Measurements from ENCODE around the gene UPK3BL1.
"Not testable (repeated sequence)": the region's sequence is repeated elsewhere in the genome, so short reads cannot be mapped to it uniquely, and the experiment has no call there.

The UPK3BL1 gene

GRCh38 chr7:102642691-102643090 is at the start of gene UPK3BL1:
TSS of gene UPK3BL1 (minus strand) at chr7:102642791. CDS start at chr7:102642741, 50 bp downstream.
- in situ Hi-C loops (cut with HindIII; ENCODE audit: low pct_ligation_motif_present, low sequenced_read_pairs); H3K36me3 ChIP-seq (replicated peaks); H3K27me3 ChIP-seq (replicated peaks); H3K27ac ChIP-seq; DNase-seq; H3K4me3 ChIP-seq (ENCODE audit: low read depth, low read length): not testable (repeated sequence)

- H3K27me3 ChIP-seq (replicated peaks); H3K27ac ChIP-seq; DNase-seq; H3K36me3 ChIP-seq (replicated peaks); H3K4me3 ChIP-seq (ENCODE audit: low read depth, low read length); in situ Hi-C loops (cut with HindIII; ENCODE audit: low pct_ligation_motif_present, low sequenced_read_pairs): not testable (repeated sequence)
Measured at GRCh38 chr7:102690602-102691001, 48.0 kb upstream of the UPK3BL1 start.

- H3K4me3 ChIP-seq (ENCODE audit: low read depth, low read length); in situ Hi-C loops (cut with HindIII; ENCODE audit: low pct_ligation_motif_present, low sequenced_read_pairs); DNase-seq; H3K27ac ChIP-seq; H3K36me3 ChIP-seq (replicated peaks); H3K27me3 ChIP-seq (replicated peaks): not testable (repeated sequence)
Measured at GRCh38 chr7:102689436-102690282, 47.1 kb upstream of the UPK3BL1 start.

- in situ Hi-C loops (cut with HindIII; ENCODE audit: low pct_ligation_motif_present, low sequenced_read_pairs); H3K36me3 ChIP-seq (replicated peaks); H3K27ac ChIP-seq; DNase-seq; H3K27me3 ChIP-seq (replicated peaks); H3K4me3 ChIP-seq (ENCODE audit: low read depth, low read length): not testable (repeated sequence)
Measured at GRCh38 chr7:102688299-102689036, 45.9 kb upstream of the UPK3BL1 start.

GRCh38 chr7:102682560-102682959 is 40.0 kb upstream of the UPK3BL1 start:
- H3K27ac ChIP-seq; H3K36me3 ChIP-seq (replicated peaks); in situ Hi-C loops (cut with HindIII; ENCODE audit: low pct_ligation_motif_present, low sequenced_read_pairs); H3K27me3 ChIP-seq (replicated peaks); H3K4me3 ChIP-seq (ENCODE audit: low read depth, low read length); DNase-seq: not testable (repeated sequence)

GRCh38 chr7:102680780-102681179 is 38.2 kb upstream of the UPK3BL1 start:
- H3K27ac ChIP-seq; H3K4me3 ChIP-seq (ENCODE audit: low read depth, low read length); H3K36me3 ChIP-seq (replicated peaks); in situ Hi-C loops (cut with HindIII; ENCODE audit: low pct_ligation_motif_present, low sequenced_read_pairs); H3K27me3 ChIP-seq (replicated peaks); DNase-seq: not testable (repeated sequence)

GRCh38 chr7:102675545-102675944 is 33.0 kb upstream of the UPK3BL1 start:
- H3K36me3 ChIP-seq (replicated peaks); in situ Hi-C loops (cut with HindIII; ENCODE audit: low pct_ligation_motif_present, low sequenced_read_pairs); H3K27ac ChIP-seq; H3K27me3 ChIP-seq (replicated peaks); DNase-seq; H3K4me3 ChIP-seq (ENCODE audit: low read depth, low read length): not testable (repeated sequence)

GRCh38 chr7:102673447-102674067 is 31.0 kb upstream of the UPK3BL1 start:
- H3K27ac ChIP-seq; H3K4me3 ChIP-seq (ENCODE audit: low read depth, low read length); in situ Hi-C loops (cut with HindIII; ENCODE audit: low pct_ligation_motif_present, low sequenced_read_pairs); H3K27me3 ChIP-seq (replicated peaks); DNase-seq; H3K36me3 ChIP-seq (replicated peaks): not testable (repeated sequence)

- H3K27me3 ChIP-seq (replicated peaks); DNase-seq; in situ Hi-C loops (cut with HindIII; ENCODE audit: low pct_ligation_motif_present, low sequenced_read_pairs); H3K4me3 ChIP-seq (ENCODE audit: low read depth, low read length); H3K36me3 ChIP-seq (replicated peaks); H3K27ac ChIP-seq: not testable (repeated sequence)
Measured at GRCh38 chr7:102671956-102672307, 29.3 kb upstream of the UPK3BL1 start.

- DNase-seq: peak; percentile 59
- H3K36me3 ChIP-seq (replicated peaks); H3K27ac ChIP-seq; H3K27me3 ChIP-seq (replicated peaks); in situ Hi-C loops (cut with HindIII; ENCODE audit: low pct_ligation_motif_present, low sequenced_read_pairs): not testable (repeated sequence)
- H3K4me3 ChIP-seq (ENCODE audit: low read depth, low read length): peak within 1 kb of the TSS; percentile 58
- peak; percentile 6 for TF ChIP-seq CTCF (IDR thresholded peaks at IDR 0.05; ENCODE audit: low read depth, low read length, missing control alignments)
Measured at GRCh38 chr7:102671166-102671955, 28.8 kb upstream of the UPK3BL1 start, which contains the start of gene POLR2J2. TSS of gene POLR2J2 (minus strand) at chr7:102671663. CDS start at chr7:102671601, 62 bp downstream.

GRCh38 chr7:102667523-102667922 is 24.9 kb upstream of the UPK3BL1 start:
- H3K4me3 ChIP-seq (ENCODE audit: low read depth, low read length); DNase-seq; H3K36me3 ChIP-seq (replicated peaks); in situ Hi-C loops (cut with HindIII; ENCODE audit: low pct_ligation_motif_present, low sequenced_read_pairs); H3K27ac ChIP-seq; H3K27me3 ChIP-seq (replicated peaks): not testable (repeated sequence)

- H3K4me3 ChIP-seq (ENCODE audit: low read depth, low read length); in situ Hi-C loops (cut with HindIII; ENCODE audit: low pct_ligation_motif_present, low sequenced_read_pairs); DNase-seq; H3K27me3 ChIP-seq (replicated peaks); H3K27ac ChIP-seq; H3K36me3 ChIP-seq (replicated peaks): not testable (repeated sequence)
Measured at GRCh38 chr7:102666850-102667249, 24.3 kb upstream of the UPK3BL1 start.
